Gastrocnemius medialis (tissue), 4 donors: ENCODE results near the gene EPAS1. TPM values are rescaled to one million over a fixed set of nuclear protein-coding genes. Genes with fewer than 3 reads are reported as not detected.
A peak's percentile ranks its signal among the peaks of the same experiment; 100 is the strongest.

Experiments
- ATAC-seq, 2 donors: fragments of 150-250 bp; one replicate each; pipeline ENCODE4 v1.9.1; 2016
- DNase-seq, 2 donors: peaks; one replicate each; pipeline ENCODE4 v3.0.0-alpha.2; 2019
- H3K27ac ChIP-seq, 4 donors: fragments of 200-600 bp; sonication (generic); 1 replicate in 1 of 4; 2 replicates in 3 of 4; pipeline ENCODE4 v1.5.1; 2016 to 2018; ENCODE audit warnings: mild to moderate bottlenecking in 2 of 4, moderate library complexity in 1 of 4
- H3K27me3 ChIP-seq, 3 donors: fragments of 200-600 bp; sonication (generic) in 2 of 3; 1 replicate in 1 of 3; 2 replicates in 2 of 3; pipeline versions ENCODE4 v1.5.1 to v1.6.0; 2016 to 2019; ENCODE audit warnings: mild to moderate bottlenecking in 1 of 3, moderate library complexity in 1 of 3
- H3K36me3 ChIP-seq, 2 donors: fragments of 200-600 bp; sonication (generic) in 1 of 2; one replicate each; pipeline ENCODE4 v1.5.1; 2017 to 2018
- H3K4me1 ChIP-seq, 2 donors: fragments of 200-600 bp; sonication (generic) in 1 of 2; one replicate each; pipeline ENCODE4 v1.5.1; 2016 to 2017; ENCODE audit warnings: mild to moderate bottlenecking in 2 of 2
- H3K4me3 ChIP-seq, 4 donors: fragments of 200-600 bp; sonication (generic) in 3 of 4; 1 replicate in 1 of 4; 2 replicates in 3 of 4; pipeline ENCODE4 v1.5.1; 2016 to 2019; ENCODE audit warnings: mild to moderate bottlenecking in 2 of 4
- H3K9me3 ChIP-seq, 3 donors: fragments of 200-600 bp; sonication (generic) in 2 of 3; 1 replicate in 1 of 3; 2 replicates in 2 of 3; pipeline ENCODE4 v1.5.1; 2016 to 2019
- POLR2A ChIP-seq, 2 donors: fragments of 450-650 bp; IDR thresholded peaks; one replicate each; pipeline ENCODE4 v1.6.1; 2017; ENCODE audit warnings: antibody characterized with exemption in 2 of 2, mild to moderate bottlenecking in 2 of 2, moderate library complexity in 2 of 2
- in situ Hi-C, 4 donors: fragments of 200-750 bp; cut with MboI; loops; one replicate each; pipeline versions ENCODE4 v1.15.0 to v1.8.0; 2017; ENCODE audit warnings: low sequenced_read_pairs in 4 of 4
- intact Hi-C: fragments of 100-400 bp; cut with DNase I; formaldehyde crosslinking; loops from one replicate; pipeline ENCODE4 v1.15.1; 2023; ENCODE audit warnings: low total_unique reads
- total RNA-seq, 4 donors: library from RNA; depleted of rRNA; stranded (reverse); fragments of >200 nt; gene quantifications; one replicate each; pipeline versions ENCODE4 v1.1.0 to v1.2.3, GENCODE V29; 2016
- TF ChIP-seq, protein P1 (sequence below), 5 experiments: fragments of 450-650 bp in 3 of 5; fragments of 200-600 bp in 2 of 5; sonication (generic) in 2 of 5; IDR thresholded peaks in 4 of 5; conservative IDR thresholded peaks in 1 of 5; 1 replicate in 4 of 5; 2 replicates in 1 of 5; pipeline ENCODE4 v1.5.1; 2016 to 2019; ENCODE audit warnings: antibody characterized with exemption in 5 of 5, mild to moderate bottlenecking in 3 of 5, moderate library complexity in 3 of 5

The EPAS1 gene
- total RNA-seq, 4 donors from 2014 or later = 61.5 to 95.1 (median 90.0) TPM

DNA sequence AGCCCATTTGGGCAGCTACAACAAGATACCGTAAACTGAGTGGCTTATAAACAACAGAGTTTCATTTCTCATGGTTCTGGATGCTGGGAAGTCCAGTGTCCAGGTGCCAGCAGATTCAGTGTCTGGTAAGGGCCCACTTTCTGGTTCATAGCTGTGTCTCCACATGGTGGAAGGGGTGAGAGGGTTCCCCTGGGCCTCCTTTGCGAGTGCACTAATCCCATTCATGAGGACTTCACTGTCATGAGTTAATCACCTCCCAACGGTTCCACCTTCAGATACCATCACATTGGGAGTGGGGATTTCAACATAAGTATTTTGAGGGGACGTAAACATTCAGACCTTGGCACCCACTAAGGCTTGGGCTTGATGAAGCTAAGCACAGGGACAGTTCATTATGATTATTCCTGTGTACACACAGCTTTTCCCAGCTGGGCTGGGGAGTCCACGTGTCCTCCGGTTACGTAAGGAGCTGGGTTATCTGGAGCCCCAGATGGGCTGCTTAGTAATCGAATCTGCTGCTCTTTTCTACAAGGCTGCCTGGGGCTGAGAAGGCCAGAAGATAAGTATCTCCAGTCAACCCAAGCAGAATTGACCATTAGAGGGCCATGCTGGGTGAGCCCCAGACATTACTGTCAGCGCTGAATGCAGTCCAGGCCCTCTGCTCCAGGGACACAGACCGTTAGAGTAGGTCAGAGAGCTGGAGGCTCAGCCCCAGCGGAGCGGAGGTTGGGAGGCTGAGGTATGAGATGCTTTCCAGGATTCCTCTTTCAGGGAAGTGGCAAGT, 42.7 kb downstream of the EPAS1 start:
- no peak for TF ChIP-seq POLR2A (IDR thresholded peaks at IDR 0.05)
- TF ChIP-seq, protein P1, sequence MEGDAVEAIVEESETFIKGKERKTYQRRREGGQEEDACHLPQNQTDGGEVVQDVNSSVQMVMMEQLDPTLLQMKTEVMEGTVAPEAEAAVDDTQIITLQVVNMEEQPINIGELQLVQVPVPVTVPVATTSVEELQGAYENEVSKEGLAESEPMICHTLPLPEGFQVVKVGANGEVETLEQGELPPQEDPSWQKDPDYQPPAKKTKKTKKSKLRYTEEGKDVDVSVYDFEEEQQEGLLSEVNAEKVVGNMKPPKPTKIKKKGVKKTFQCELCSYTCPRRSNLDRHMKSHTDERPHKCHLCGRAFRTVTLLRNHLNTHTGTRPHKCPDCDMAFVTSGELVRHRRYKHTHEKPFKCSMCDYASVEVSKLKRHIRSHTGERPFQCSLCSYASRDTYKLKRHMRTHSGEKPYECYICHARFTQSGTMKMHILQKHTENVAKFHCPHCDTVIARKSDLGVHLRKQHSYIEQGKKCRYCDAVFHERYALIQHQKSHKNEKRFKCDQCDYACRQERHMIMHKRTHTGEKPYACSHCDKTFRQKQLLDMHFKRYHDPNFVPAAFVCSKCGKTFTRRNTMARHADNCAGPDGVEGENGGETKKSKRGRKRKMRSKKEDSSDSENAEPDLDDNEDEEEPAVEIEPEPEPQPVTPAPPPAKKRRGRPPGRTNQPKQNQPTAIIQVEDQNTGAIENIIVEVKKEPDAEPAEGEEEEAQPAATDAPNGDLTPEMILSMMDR (IDR thresholded peaks at IDR 0.05 in 4 of 5, conservative IDR thresholded peaks at IDR 0.05 in 1 of 5) = no peak
- Histone ChIP-seq H3K4me3 (no peak overlapping the region), H3K36me3 (no peaks in the 10 kb centered on the region), H3K9me3 (no peaks in the 10 kb centered on the region), H3K4me1 (peaks cover 60 to 75% of the 10 kb centered on the region in 2 donors), H3K27ac (peak overlapping the region in 3 of 4 donors; percentile 29 to 53 (median 33)), H3K27me3 (no peaks in the 10 kb centered on the region)
- DNase-seq = peak in 1 of 2 donors; percentile 26
- ATAC-seq = no peak
- intact Hi-C loops (no loop called here), in situ Hi-C loops (no loop called here)

DNA sequence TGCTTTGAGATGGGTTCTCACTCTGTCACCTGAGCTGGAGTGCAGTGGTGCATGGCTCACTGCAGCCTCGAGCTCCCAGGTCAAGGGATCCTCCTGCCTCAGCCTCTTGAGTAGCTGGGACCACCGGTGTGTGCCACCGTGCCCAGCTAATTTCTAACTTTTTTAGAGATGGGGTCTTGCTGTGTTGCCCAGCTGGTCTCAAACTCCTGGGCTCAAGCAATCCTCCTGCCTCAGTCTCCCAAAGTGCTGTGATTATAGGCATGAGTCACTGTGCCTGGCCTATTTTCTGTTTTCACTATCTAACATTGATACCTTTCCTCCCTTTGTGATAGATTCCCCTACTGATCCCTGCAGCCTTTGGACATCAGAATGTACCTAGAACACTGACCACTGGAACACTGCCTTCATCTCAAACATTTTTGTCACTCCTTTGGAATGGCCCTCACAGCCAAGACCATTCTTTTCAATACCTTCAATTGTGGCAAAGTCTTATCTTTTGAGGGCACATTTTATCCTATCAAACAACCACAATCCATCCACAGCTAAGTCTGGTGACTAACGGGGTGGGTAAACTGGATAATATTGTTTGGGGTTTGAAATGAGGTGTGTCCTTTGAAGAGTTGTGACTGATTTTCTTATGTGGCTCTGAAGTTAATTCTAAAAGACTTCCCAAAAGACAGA, 43.7 kb downstream of the EPAS1 start:
- H3K36me3 ChIP-seq = no peaks in the 10 kb centered on the region
- ATAC-seq = no peak
- in situ Hi-C loops (no loop called here), intact Hi-C loops (no loop called here)
- TF ChIP-seq POLR2A (IDR thresholded peaks at IDR 0.05) = no peak
- TF ChIP-seq, protein P1 (IDR thresholded peaks at IDR 0.05 in 4 of 5, conservative IDR thresholded peaks at IDR 0.05 in 1 of 5) = no peak
- peak overlapping the region in 1 of 4 donors; percentile 53 for H3K27ac ChIP-seq
- H3K27me3 ChIP-seq = no peaks in the 10 kb centered on the region
- peaks cover 50 to 75% of the 10 kb centered on the region in 2 donors for H3K4me1 ChIP-seq
- no peak for DNase-seq
- no peak overlapping the region for H3K4me3 ChIP-seq
- H3K9me3 ChIP-seq = no peaks in the 10 kb centered on the region

DNA sequence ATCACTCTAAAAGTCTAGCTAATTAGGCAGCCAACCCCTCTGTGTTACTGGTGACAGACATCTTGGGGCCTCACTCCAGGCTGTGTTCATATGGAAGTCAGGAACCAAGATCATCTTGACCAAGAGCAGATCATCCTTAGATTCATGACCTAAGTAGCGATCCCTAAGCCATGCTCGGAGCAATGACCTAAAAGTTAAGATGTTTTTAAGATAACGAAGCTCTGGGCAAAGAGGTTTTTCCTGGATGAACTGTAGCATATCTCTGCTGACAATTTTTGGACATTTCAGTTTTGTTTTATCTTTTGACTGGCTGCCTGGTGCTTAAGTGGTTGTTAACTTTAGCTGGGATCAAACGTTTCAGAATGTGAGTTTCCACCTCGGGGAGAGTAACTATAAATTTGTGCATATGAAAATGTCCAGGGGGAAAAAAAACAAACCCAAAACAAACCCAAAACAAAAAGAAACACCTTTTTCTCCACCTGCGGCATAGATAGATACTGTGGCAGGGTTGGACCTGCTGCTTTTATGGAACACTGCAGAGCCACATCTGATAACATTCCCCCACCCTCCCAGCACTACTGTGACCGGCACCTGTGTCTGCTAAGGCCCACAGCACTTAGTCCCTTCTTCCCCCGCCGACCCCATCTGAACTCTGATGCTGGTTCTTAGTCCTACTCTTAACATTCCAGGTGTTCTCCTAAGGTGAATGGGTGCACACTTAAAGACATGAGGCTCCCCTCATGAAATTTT, 45.5 kb downstream of the EPAS1 start:
- Histone ChIP-seq H3K36me3 (peaks cover 0 to under 1% of the 10 kb centered on the region in 2 donors), H3K27me3 (no peaks in the 10 kb centered on the region), H3K9me3 (no peaks in the 10 kb centered on the region), H3K27ac (peak overlapping the region in 1 of 4 donors; percentile 1), H3K4me3 (no peak overlapping the region), H3K4me1 (peaks cover 32 to 68% of the 10 kb centered on the region in 2 donors)
- intact Hi-C loops (no loop called here), in situ Hi-C loops (no loop called here)
- ATAC-seq (no peak), DNase-seq (no peak)
- TF ChIP-seq, protein P1 (IDR thresholded peaks at IDR 0.05 in 4 of 5, conservative IDR thresholded peaks at IDR 0.05 in 1 of 5) = no peak
- TF ChIP-seq POLR2A (IDR thresholded peaks at IDR 0.05) = no peak

DNA sequence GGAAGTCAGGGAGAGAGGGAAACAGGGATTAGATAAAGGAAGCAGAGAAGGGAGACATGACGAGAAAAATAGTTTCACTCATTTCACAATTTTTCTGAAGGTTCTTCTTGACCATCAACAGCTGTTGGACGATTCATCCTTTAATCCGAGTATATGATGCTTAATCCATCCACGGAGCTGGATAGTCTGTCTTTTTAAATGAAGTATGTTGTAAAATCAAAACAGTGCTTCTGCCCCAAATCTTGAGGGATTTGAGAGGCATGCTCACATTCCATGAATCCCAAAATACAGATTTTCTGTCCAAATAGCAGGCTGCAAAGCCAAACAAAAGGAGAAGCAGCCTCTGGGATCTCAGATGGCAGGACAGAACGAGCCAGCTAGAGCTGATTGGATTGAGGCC, 47.5 kb downstream of the EPAS1 start:
- Histone ChIP-seq H3K4me1 (peaks cover 16 to 56% of the 10 kb centered on the region in 2 donors), H3K9me3 (no peaks in the 10 kb centered on the region), H3K4me3 (no peak overlapping the region), H3K36me3 (peaks cover 0 to 16% of the 10 kb centered on the region in 2 donors), H3K27ac (peak overlapping the region in 3 of 4 donors; percentile 0 to 68 (median 41)), H3K27me3 (no peaks in the 10 kb centered on the region)
- no peak for DNase-seq
- ATAC-seq = no peak
- TF ChIP-seq POLR2A (IDR thresholded peaks at IDR 0.05) = no peak
- TF ChIP-seq, protein P1 (IDR thresholded peaks at IDR 0.05 in 4 of 5, conservative IDR thresholded peaks at IDR 0.05 in 1 of 5) = no peak
- intact Hi-C loops (no loop called here), in situ Hi-C loops (no loop called here)
